Measurements from ENCODE around the gene ACHE.

GRCh38 chr7:100899432-100899831, 3.7 kb upstream of the ACHE start:
- no peak for TF ChIP-seq CTCF (IDR thresholded peaks at IDR 0.05)
- TF ChIP-seq RFX5 (IDR thresholded peaks at IDR 0.05), result no peak
- TF ChIP-seq SREBF2 (IDR thresholded peaks at IDR 0.05), result no peak
- TF ChIP-seq JUNB (IDR thresholded peaks at IDR 0.05), result no peak
- no peak for TF ChIP-seq CBX2 (IDR thresholded peaks at IDR 0.05; ENCODE audit: borderline replicate concordance, low read depth)
- no peak for TF ChIP-seq EP300 (IDR thresholded peaks at IDR 0.05)
- no peak for TF ChIP-seq KDM5A (IDR thresholded peaks at IDR 0.05)
- no peak for TF ChIP-seq REST (IDR thresholded peaks at IDR 0.05)
